A673 (cell line): ENCODE data around the gene TOPBP1.

Source experiments
- EZH2 ChIP-seq: fragments of 200-600 bp; sonication (generic); IDR thresholded peaks from 2 replicates; pipeline ENCODE4 v1.6.1; 2017; ENCODE audit warnings: borderline replicate concordance, low read depth, mild to moderate bottlenecking, mixed read lengths, antibody characterized with exemption, low read length; ENCODE audit not compliant: poor library complexity, severe bottlenecking
- TF ChIP-seq, protein P1 (sequence below): fragments of 300-800, 200-600 bp; sonication (generic); conservative IDR thresholded peaks from 2 replicates; pipeline ENCODE4 v1.5.1; 2017; ENCODE audit warnings: low read depth, mild to moderate bottlenecking, antibody characterized with exemption, low read length, moderate library complexity, mixed read lengths

DNA sequence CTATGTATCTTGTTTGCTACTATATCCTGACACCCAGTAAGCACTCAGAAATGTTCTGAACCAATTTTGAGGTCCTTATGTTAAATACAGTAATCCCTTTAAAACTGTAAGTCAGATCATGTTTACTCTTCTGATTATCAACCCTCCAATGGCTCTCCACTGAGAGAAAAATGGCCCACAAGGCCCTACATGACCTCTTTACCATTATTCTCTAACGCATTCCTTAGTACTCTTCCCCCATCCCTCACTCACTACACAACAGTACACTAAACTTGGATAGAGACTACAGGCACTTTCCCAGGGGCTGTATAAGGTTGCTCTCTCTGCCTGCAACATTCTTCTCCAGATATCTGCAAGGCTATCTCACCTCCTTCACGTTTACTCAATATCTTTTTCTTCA lies 1.9 kb downstream of the TOPBP1 start:
- TF ChIP-seq EZH2: no peak
- TF ChIP-seq, protein P1, sequence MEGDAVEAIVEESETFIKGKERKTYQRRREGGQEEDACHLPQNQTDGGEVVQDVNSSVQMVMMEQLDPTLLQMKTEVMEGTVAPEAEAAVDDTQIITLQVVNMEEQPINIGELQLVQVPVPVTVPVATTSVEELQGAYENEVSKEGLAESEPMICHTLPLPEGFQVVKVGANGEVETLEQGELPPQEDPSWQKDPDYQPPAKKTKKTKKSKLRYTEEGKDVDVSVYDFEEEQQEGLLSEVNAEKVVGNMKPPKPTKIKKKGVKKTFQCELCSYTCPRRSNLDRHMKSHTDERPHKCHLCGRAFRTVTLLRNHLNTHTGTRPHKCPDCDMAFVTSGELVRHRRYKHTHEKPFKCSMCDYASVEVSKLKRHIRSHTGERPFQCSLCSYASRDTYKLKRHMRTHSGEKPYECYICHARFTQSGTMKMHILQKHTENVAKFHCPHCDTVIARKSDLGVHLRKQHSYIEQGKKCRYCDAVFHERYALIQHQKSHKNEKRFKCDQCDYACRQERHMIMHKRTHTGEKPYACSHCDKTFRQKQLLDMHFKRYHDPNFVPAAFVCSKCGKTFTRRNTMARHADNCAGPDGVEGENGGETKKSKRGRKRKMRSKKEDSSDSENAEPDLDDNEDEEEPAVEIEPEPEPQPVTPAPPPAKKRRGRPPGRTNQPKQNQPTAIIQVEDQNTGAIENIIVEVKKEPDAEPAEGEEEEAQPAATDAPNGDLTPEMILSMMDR: no peak
